WTC11 (cell line): Measurements from ENCODE around the gene GRIA4.

ENCODE experiments used
- CREB1 ChIP-seq: sonication (generic); formaldehyde crosslinking; IDR thresholded peaks from 2 replicates; pipeline ENCODE4 v1.8.0; 2023; ENCODE audit warnings: mild to moderate bottlenecking, missing genetic modification reagents
- CTCF ChIP-seq: fragments of 200-600 bp; IDR thresholded peaks from 2 replicates; pipeline ENCODE4 v1.8.0; 2022; ENCODE audit warnings: antibody characterized with exemption
- HMGA2 ChIP-seq: fragments of 250-450 bp; sonication (Bioruptor Pico); IDR thresholded peaks from 2 replicates; pipeline ENCODE4 v1.4.0; 2021; ENCODE audit warnings: mild to moderate bottlenecking, moderate library complexity
- IRF1 ChIP-seq: sonication (generic); formaldehyde crosslinking; IDR thresholded peaks from 2 replicates; pipeline ENCODE4 v1.8.0; 2023; ENCODE audit warnings: missing genetic modification reagents
- MLX ChIP-seq: sonication (generic); formaldehyde crosslinking; IDR thresholded peaks from 2 replicates; pipeline ENCODE4 v1.8.1; 2023; ENCODE audit warnings: mild to moderate bottlenecking, missing genetic modification reagents, moderate library complexity
- RELA ChIP-seq: sonication (generic); formaldehyde crosslinking; IDR thresholded peaks from 2 replicates; pipeline ENCODE4 v1.8.1; 2022; ENCODE audit warnings: missing genetic modification reagents, mild to moderate bottlenecking, borderline replicate concordance
- SMAD3 ChIP-seq: sonication (generic); formaldehyde crosslinking; IDR thresholded peaks from 2 replicates; pipeline ENCODE4 v1.8.0; 2022; ENCODE audit warnings: missing genetic modification reagents, mild to moderate bottlenecking, borderline replicate concordance
- SMAD4 ChIP-seq: sonication (generic); formaldehyde crosslinking; IDR thresholded peaks from 2 replicates; pipeline ENCODE4 v1.8.0; 2022; ENCODE audit warnings: mild to moderate bottlenecking, missing genetic modification reagents
- SP1 ChIP-seq: sonication (generic); formaldehyde crosslinking; conservative IDR thresholded peaks from 2 replicates; pipeline ENCODE4 v1.8.1; 2022; ENCODE audit warnings: missing genetic modification reagents
- TF ChIP-seq, protein P1 (sequence below): sonication (generic); formaldehyde crosslinking; IDR thresholded peaks from 2 replicates; pipeline ENCODE4 v1.8.1; 2022; ENCODE audit warnings: mild to moderate bottlenecking, moderate library complexity, missing genetic modification reagents
- TF ChIP-seq, protein P2 (sequence below): sonication (generic); formaldehyde crosslinking; IDR thresholded peaks from 2 replicates; pipeline ENCODE4 v1.8.0; 2022; ENCODE audit warnings: missing genetic modification reagents
- TF ChIP-seq, protein P3 (sequence below): sonication (generic); formaldehyde crosslinking; IDR thresholded peaks from 2 replicates; pipeline ENCODE4 v1.8.1; 2022; ENCODE audit warnings: mild to moderate bottlenecking, missing genetic modification reagents, moderate library complexity, borderline replicate concordance

- TF ChIP-seq HMGA2 (CRISPR knock-in tag): no peak
- no peak for TF ChIP-seq CTCF
- no peak for TF ChIP-seq SMAD4 (CRISPR knock-in tag)
- TF ChIP-seq IRF1 (CRISPR knock-in tag): no peak
- TF ChIP-seq SP1 (CRISPR knock-in tag): no peak
- TF ChIP-seq, protein P1, sequence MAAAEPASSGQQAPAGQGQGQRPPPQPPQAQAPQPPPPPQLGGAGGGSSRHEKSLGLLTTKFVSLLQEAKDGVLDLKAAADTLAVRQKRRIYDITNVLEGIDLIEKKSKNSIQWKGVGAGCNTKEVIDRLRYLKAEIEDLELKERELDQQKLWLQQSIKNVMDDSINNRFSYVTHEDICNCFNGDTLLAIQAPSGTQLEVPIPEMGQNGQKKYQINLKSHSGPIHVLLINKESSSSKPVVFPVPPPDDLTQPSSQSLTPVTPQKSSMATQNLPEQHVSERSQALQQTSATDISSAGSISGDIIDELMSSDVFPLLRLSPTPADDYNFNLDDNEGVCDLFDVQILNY (CRISPR knock-in tag): no peak
- no peak for TF ChIP-seq SMAD3
- no peak for TF ChIP-seq RELA (CRISPR knock-in tag)
- TF ChIP-seq, protein P2, sequence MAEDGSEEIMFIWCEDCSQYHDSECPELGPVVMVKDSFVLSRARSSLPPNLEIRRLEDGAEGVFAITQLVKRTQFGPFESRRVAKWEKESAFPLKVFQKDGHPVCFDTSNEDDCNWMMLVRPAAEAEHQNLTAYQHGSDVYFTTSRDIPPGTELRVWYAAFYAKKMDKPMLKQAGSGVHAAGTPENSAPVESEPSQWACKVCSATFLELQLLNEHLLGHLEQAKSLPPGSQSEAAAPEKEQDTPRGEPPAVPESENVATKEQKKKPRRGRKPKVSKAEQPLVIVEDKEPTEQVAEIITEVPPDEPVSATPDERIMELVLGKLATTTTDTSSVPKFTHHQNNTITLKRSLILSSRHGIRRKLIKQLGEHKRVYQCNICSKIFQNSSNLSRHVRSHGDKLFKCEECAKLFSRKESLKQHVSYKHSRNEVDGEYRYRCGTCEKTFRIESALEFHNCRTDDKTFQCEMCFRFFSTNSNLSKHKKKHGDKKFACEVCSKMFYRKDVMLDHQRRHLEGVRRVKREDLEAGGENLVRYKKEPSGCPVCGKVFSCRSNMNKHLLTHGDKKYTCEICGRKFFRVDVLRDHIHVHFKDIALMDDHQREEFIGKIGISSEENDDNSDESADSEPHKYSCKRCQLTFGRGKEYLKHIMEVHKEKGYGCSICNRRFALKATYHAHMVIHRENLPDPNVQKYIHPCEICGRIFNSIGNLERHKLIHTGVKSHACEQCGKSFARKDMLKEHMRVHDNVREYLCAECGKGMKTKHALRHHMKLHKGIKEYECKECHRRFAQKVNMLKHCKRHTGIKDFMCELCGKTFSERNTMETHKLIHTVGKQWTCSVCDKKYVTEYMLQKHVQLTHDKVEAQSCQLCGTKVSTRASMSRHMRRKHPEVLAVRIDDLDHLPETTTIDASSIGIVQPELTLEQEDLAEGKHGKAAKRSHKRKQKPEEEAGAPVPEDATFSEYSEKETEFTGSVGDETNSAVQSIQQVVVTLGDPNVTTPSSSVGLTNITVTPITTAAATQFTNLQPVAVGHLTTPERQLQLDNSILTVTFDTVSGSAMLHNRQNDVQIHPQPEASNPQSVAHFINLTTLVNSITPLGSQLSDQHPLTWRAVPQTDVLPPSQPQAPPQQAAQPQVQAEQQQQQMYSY (CRISPR knock-in tag): no peak
- no peak for TF ChIP-seq MLX
- TF ChIP-seq CREB1 (CRISPR knock-in tag): no peak
- TF ChIP-seq, protein P3, sequence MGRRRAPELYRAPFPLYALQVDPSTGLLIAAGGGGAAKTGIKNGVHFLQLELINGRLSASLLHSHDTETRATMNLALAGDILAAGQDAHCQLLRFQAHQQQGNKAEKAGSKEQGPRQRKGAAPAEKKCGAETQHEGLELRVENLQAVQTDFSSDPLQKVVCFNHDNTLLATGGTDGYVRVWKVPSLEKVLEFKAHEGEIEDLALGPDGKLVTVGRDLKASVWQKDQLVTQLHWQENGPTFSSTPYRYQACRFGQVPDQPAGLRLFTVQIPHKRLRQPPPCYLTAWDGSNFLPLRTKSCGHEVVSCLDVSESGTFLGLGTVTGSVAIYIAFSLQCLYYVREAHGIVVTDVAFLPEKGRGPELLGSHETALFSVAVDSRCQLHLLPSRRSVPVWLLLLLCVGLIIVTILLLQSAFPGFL (CRISPR knock-in tag): no peak
Observed at GRCh38 chr11:105632316-105632715, 22.4 kb downstream of the GRIA4 start.
